GM23338 (cell line): ENCODE data around the gene NSF. TPM values are rescaled to one million over a fixed set of nuclear protein-coding genes. Genes with fewer than 3 reads are reported as not detected.

Experiments
- ATAC-seq: fragments of 200-7000 bp; cut with Tn5 transposase; 3 replicates; pipeline ENCODE4 v1.9.1; 2020
- DNase-seq: peaks from one replicate; pipeline ENCODE4 v3.0.0-alpha.2; 2015; ENCODE audit warnings: low spot score
- H2AFZ ChIP-seq: fragments of 200-600 bp; sonication (generic); 2 replicates; pipeline ENCODE4 v1.8.0; 2016; ENCODE audit warnings: antibody characterized with exemption, mild to moderate bottlenecking, moderate library complexity
- H3F3A ChIP-seq: fragments of 200-600 bp; sonication (generic); replicated peaks from 2 replicates; pipeline ENCODE4 v1.8.0; 2017; ENCODE audit warnings: antibody characterized with exemption, mixed run types, low read depth
- H3K27ac ChIP-seq: fragments of 200-600 bp; sonication (generic); 2 replicates; pipeline ENCODE4 v1.6.1; 2016; ENCODE audit warnings: low read depth
- H3K27me3 ChIP-seq: fragments of 200-600 bp; sonication (generic); 2 replicates; pipeline ENCODE4 v1.8.0; 2016; ENCODE audit warnings: mild to moderate bottlenecking, mixed run types, moderate library complexity; ENCODE audit not compliant: insufficient read depth
- H3K36me3 ChIP-seq: fragments of 200-600 bp; sonication (generic); 2 replicates; pipeline ENCODE4 v1.8.0; 2016; ENCODE audit warnings: mild to moderate bottlenecking; ENCODE audit not compliant: insufficient read depth
- H3K4me1 ChIP-seq: fragments of 200-600 bp; sonication (generic); 2 replicates; pipeline ENCODE4 v1.8.0; 2016; ENCODE audit warnings: mild to moderate bottlenecking, moderate library complexity; ENCODE audit not compliant: insufficient read depth
- H3K4me2 ChIP-seq: fragments of 200-600 bp; sonication (generic); 2 replicates; pipeline ENCODE4 v1.7.1; 2017; ENCODE audit warnings: mixed run types
- H3K4me3 ChIP-seq: fragments of 200-600 bp; sonication (generic); 2 replicates; pipeline ENCODE4 v1.6.1; 2016; ENCODE audit warnings: mixed run types
- H3K79me2 ChIP-seq: fragments of 200-600 bp; sonication (generic); replicated peaks from 2 replicates; pipeline ENCODE4 v1.8.0; 2017; ENCODE audit warnings: mild to moderate bottlenecking; ENCODE audit not compliant: insufficient read depth
- H3K9me2 ChIP-seq: fragments of 200-600 bp; sonication (generic); 2 replicates; pipeline ENCODE4 v1.8.0; 2017; ENCODE audit not compliant: insufficient read depth
- H4K20me1 ChIP-seq: fragments of 200-600 bp; sonication (generic); replicated peaks from 2 replicates; pipeline ENCODE4 v1.8.0; 2017; ENCODE audit warnings: mild to moderate bottlenecking; ENCODE audit not compliant: insufficient read depth
- H3K27ac Mint-ChIP-seq: 2 replicates; pipeline ENCODE4 v1.8.0; 2020; ENCODE audit warnings: inconsistent platforms, mild to moderate bottlenecking, moderate library complexity, mixed read lengths
- H3K27me3 Mint-ChIP-seq: 3 replicates; pipeline ENCODE4 v1.8.0; 2022; ENCODE audit warnings: low read depth, mild to moderate bottlenecking, moderate library complexity, mixed read lengths, inconsistent platforms; ENCODE audit not compliant: insufficient read depth, poor library complexity
- H3K36me3 Mint-ChIP-seq: 3 replicates; pipeline ENCODE4 v1.8.0; 2021; ENCODE audit warnings: low read depth, mild to moderate bottlenecking, inconsistent platforms, moderate library complexity, mixed read lengths
- H3K4me1 Mint-ChIP-seq: 3 replicates; pipeline ENCODE4 v1.8.0; 2020; ENCODE audit warnings: mild to moderate bottlenecking, inconsistent platforms, mixed read lengths
- H3K4me3 Mint-ChIP-seq: 3 replicates; pipeline ENCODE4 v1.8.0; 2021; ENCODE audit warnings: moderate library complexity, mild to moderate bottlenecking, inconsistent platforms, mixed read lengths
- H3K9me3 Mint-ChIP-seq: 3 replicates; pipeline ENCODE4 v1.8.0; 2020; ENCODE audit warnings: moderate library complexity, mild to moderate bottlenecking, inconsistent platforms, mixed read lengths
- CREB1 ChIP-seq: fragments of 250-450 bp; sonication (Bioruptor Pico); IDR thresholded peaks from 2 replicates; pipeline ENCODE4 v1.5.0; 2020; ENCODE audit warnings: low read depth, mild to moderate bottlenecking, moderate library complexity
- EZH2 ChIP-seq: fragments of 200-600 bp; sonication (generic); IDR thresholded peaks from one replicate; pipeline ENCODE4 v1.8.0; 2017; ENCODE audit warnings: antibody characterized with exemption, mild to moderate bottlenecking, low read depth; ENCODE audit not compliant: unreplicated experiment
- NANOG ChIP-seq: IDR thresholded peaks from 2 replicates; pipeline ENCODE4 v1.6.1; 2016; ENCODE audit warnings: antibody characterized with exemption, borderline replicate concordance
- ZNF114 ChIP-seq: fragments of 250-450 bp; sonication (Bioruptor Pico); IDR thresholded peaks from 2 replicates; pipeline ENCODE4 v1.5.0; 2020; ENCODE audit warnings: mild to moderate bottlenecking, moderate library complexity
- polyA plus RNA-seq: library from polyadenylated mRNA; unstranded; fragments of >200 nt; fragmentation: Nextera tagmentation; extraction: Ambion mirVana; gene quantifications from 2 replicates; pipeline ENCODE4 v1.2.1, GENCODE V29; 2016
- total RNA-seq: library from RNA; depleted of rRNA; stranded (reverse); fragments of >200 nt; shearing (Covaris generic); gene quantifications from 2 replicates; pipeline ENCODE4 v1.2.3, GENCODE V29; 2014
- TF ChIP-seq, protein P1 (sequence below): fragments of 250-450 bp; sonication (Bioruptor Pico); IDR thresholded peaks from 2 replicates; pipeline ENCODE4 v1.5.0; 2020; ENCODE audit warnings: mild to moderate bottlenecking, moderate library complexity
- TF ChIP-seq, protein P2 (sequence below), 2 experiments: fragments of 200-600 bp in 1 of 2; sonication (generic) in 1 of 2; conservative IDR thresholded peaks; 2 replicates each; pipeline versions ENCODE4 v1.5.1 to v1.6.1; 2016 to 2017; ENCODE audit warnings: antibody characterized with exemption in 2 of 2, low read depth in 2 of 2, mild to moderate bottlenecking in 2 of 2, moderate library complexity in 1 of 2
- TF ChIP-seq, protein P3 (sequence below): IDR thresholded peaks from one replicate; pipeline ENCODE4 v1.6.1; 2018; ENCODE audit warnings: antibody characterized with exemption; ENCODE audit not compliant: unreplicated experiment

Gene NSF
- total and polyA plus RNA-seq, 2 experiments from 2014 or later, result 12.5 to 26.5 TPM

DNA sequence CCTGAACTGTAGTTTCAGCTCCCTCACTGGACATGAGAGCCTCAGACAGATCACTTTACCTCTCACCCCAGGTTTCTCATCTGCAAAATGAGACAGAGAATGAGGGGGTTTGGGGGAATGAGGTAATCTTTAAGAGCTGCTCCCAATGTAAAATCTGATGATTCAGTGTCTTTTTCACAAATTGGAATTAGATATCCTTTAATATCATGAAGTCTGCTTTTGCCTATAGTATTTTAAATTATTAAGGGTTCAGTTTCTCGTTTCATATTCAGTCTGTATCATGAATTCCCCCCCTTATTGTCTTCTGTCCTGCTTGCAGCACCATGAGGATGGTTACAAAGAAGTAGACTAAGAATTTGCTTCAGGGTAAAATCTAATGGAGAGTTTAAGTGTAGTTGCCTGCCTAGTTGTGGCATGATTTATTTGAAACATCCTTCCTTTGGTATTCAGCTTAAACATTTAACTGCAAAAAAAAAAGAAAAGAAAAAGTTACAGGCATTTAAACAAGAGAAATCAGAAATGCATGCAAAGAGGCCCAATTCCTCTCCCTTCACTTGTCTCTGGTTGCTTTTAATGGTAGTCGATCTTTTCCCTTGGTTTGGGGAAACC, 150.8 kb downstream of the NSF start (continued):
- TF ChIP-seq, protein P1, sequence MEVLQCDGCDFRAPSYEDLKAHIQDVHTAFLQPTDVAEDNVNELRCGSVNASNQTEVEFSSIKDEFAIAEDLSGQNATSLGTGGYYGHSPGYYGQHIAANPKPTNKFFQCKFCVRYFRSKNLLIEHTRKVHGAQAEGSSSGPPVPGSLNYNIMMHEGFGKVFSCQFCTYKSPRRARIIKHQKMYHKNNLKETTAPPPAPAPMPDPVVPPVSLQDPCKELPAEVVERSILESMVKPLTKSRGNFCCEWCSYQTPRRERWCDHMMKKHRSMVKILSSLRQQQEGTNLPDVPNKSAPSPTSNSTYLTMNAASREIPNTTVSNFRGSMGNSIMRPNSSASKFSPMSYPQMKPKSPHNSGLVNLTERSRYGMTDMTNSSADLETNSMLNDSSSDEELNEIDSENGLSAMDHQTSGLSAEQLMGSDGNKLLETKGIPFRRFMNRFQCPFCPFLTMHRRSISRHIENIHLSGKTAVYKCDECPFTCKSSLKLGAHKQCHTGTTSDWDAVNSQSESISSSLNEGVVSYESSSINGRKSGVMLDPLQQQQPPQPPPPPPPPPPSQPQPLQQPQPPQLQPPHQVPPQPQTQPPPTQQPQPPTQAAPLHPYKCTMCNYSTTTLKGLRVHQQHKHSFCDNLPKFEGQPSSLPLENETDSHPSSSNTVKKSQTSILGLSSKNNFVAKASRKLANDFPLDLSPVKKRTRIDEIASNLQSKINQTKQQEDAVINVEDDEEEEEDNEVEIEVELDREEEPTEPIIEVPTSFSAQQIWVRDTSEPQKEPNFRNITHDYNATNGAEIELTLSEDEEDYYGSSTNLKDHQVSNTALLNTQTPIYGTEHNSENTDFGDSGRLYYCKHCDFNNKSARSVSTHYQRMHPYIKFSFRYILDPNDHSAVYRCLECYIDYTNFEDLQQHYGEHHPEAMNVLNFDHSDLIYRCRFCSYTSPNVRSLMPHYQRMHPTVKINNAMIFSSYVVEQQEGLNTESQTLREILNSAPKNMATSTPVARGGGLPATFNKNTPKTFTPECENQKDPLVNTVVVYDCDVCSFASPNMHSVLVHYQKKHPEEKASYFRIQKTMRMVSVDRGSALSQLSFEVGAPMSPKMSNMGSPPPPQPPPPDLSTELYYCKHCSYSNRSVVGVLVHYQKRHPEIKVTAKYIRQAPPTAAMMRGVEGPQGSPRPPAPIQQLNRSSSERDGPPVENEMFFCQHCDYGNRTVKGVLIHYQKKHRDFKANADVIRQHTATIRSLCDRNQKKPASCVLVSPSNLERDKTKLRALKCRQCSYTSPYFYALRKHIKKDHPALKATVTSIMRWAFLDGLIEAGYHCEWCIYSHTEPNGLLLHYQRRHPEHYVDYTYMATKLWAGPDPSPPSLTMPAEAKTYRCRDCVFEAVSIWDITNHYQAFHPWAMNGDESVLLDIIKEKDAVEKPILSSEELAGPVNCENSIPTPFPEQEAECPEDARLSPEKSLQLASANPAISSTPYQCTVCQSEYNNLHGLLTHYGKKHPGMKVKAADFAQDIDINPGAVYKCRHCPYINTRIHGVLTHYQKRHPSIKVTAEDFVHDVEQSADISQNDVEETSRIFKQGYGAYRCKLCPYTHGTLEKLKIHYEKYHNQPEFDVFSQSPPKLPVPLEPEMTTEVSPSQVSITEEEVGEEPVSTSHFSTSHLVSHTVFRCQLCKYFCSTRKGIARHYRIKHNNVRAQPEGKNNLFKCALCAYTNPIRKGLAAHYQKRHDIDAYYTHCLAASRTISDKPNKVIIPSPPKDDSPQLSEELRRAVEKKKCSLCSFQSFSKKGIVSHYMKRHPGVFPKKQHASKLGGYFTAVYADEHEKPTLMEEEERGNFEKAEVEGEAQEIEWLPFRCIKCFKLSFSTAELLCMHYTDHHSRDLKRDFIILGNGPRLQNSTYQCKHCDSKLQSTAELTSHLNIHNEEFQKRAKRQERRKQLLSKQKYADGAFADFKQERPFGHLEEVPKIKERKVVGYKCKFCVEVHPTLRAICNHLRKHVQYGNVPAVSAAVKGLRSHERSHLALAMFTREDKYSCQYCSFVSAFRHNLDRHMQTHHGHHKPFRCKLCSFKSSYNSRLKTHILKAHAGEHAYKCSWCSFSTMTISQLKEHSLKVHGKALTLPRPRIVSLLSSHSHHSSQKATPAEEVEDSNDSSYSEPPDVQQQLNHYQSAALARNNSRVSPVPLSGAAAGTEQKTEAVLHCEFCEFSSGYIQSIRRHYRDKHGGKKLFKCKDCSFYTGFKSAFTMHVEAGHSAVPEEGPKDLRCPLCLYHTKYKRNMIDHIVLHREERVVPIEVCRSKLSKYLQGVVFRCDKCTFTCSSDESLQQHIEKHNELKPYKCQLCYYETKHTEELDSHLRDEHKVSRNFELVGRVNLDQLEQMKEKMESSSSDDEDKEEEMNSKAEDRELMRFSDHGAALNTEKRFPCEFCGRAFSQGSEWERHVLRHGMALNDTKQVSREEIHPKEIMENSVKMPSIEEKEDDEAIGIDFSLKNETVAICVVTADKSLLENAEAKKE (CRISPR knock-in tag), result no peak
- TF ChIP-seq, protein P2, sequence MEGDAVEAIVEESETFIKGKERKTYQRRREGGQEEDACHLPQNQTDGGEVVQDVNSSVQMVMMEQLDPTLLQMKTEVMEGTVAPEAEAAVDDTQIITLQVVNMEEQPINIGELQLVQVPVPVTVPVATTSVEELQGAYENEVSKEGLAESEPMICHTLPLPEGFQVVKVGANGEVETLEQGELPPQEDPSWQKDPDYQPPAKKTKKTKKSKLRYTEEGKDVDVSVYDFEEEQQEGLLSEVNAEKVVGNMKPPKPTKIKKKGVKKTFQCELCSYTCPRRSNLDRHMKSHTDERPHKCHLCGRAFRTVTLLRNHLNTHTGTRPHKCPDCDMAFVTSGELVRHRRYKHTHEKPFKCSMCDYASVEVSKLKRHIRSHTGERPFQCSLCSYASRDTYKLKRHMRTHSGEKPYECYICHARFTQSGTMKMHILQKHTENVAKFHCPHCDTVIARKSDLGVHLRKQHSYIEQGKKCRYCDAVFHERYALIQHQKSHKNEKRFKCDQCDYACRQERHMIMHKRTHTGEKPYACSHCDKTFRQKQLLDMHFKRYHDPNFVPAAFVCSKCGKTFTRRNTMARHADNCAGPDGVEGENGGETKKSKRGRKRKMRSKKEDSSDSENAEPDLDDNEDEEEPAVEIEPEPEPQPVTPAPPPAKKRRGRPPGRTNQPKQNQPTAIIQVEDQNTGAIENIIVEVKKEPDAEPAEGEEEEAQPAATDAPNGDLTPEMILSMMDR (conservative IDR thresholded peaks at IDR 0.05; ENCODE audit: low read depth in 2 of 2), result no peak

DNA sequence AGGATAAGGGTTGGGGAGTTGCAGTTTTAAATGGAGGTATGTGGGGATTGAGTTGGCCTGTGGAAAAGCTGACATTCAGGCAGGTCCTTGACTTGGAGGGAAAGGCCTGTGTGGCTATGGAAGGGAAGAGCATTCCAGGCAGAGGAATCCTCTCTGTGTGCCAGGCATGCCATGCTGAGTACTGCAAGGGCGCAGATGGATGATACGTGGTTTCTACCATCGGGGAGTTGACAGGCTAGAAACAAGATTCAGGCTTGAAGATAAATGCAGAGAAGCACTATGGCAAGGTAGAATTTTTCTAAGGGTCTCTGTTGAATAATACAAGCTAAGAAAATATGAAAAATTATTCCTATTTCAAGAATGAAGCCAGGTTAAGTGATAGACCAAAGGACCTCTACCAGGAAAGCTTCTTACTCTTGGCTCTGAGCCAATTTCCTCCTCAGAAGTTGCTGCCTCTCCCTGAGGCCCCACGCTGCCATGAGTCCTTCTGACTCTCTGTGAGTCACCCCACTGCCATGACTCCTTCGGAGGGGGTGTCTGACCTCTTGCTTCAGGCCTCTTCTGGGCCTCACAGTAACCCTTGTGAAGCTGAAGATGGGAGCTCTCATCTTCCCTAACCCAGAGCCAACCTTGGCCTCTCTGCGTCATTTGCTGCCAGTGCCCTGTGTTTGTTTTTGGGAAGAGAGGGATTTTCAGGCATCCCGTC, 152.2 kb downstream of the NSF start:
- no peaks in the 10 kb centered on the region for H3F3A ChIP-seq
- no peaks in the 10 kb centered on the region for H3K4me1 ChIP-seq
- Mint-ChIP-seq H3K27ac (no peak overlapping the region), H3K27me3 (peaks cover 3% of the 10 kb centered on the region), H3K36me3 (no peaks in the 10 kb centered on the region), H3K4me1 (peaks cover 19% of the 10 kb centered on the region), H3K4me3 (no peak overlapping the region), H3K9me3 (no peaks in the 10 kb centered on the region; the same call in 2 of the 3 replicates)
- no peaks in the 10 kb centered on the region for H3K9me2 ChIP-seq
- no peaks in the 10 kb centered on the region for H4K20me1 ChIP-seq
- H3K36me3 ChIP-seq, result no peaks in the 10 kb centered on the region
- DNase-seq (no peak), ATAC-seq (no peak)
- H3K4me2 ChIP-seq, result no peak overlapping the region
- H3K27ac ChIP-seq, result no peak overlapping the region
- H3K27me3 ChIP-seq, result no peaks in the 10 kb centered on the region
- H2AFZ ChIP-seq, result no peak overlapping the region
- no peaks in the 10 kb centered on the region for H3K79me2 ChIP-seq
- H3K4me3 ChIP-seq, result no peak overlapping the region
- TF ChIP-seq EZH2 (no peak), CREB1 (CRISPR knock-in tag) (no peak), NANOG (no peak), ZNF114 (CRISPR knock-in tag) (no peak)
- TF ChIP-seq, protein P3, sequence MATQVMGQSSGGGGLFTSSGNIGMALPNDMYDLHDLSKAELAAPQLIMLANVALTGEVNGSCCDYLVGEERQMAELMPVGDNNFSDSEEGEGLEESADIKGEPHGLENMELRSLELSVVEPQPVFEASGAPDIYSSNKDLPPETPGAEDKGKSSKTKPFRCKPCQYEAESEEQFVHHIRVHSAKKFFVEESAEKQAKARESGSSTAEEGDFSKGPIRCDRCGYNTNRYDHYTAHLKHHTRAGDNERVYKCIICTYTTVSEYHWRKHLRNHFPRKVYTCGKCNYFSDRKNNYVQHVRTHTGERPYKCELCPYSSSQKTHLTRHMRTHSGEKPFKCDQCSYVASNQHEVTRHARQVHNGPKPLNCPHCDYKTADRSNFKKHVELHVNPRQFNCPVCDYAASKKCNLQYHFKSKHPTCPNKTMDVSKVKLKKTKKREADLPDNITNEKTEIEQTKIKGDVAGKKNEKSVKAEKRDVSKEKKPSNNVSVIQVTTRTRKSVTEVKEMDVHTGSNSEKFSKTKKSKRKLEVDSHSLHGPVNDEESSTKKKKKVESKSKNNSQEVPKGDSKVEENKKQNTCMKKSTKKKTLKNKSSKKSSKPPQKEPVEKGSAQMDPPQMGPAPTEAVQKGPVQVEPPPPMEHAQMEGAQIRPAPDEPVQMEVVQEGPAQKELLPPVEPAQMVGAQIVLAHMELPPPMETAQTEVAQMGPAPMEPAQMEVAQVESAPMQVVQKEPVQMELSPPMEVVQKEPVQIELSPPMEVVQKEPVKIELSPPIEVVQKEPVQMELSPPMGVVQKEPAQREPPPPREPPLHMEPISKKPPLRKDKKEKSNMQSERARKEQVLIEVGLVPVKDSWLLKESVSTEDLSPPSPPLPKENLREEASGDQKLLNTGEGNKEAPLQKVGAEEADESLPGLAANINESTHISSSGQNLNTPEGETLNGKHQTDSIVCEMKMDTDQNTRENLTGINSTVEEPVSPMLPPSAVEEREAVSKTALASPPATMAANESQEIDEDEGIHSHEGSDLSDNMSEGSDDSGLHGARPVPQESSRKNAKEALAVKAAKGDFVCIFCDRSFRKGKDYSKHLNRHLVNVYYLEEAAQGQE, result no peak
